ENCODE measurements around the gene ARF1.

The ARF1 gene

DNA sequence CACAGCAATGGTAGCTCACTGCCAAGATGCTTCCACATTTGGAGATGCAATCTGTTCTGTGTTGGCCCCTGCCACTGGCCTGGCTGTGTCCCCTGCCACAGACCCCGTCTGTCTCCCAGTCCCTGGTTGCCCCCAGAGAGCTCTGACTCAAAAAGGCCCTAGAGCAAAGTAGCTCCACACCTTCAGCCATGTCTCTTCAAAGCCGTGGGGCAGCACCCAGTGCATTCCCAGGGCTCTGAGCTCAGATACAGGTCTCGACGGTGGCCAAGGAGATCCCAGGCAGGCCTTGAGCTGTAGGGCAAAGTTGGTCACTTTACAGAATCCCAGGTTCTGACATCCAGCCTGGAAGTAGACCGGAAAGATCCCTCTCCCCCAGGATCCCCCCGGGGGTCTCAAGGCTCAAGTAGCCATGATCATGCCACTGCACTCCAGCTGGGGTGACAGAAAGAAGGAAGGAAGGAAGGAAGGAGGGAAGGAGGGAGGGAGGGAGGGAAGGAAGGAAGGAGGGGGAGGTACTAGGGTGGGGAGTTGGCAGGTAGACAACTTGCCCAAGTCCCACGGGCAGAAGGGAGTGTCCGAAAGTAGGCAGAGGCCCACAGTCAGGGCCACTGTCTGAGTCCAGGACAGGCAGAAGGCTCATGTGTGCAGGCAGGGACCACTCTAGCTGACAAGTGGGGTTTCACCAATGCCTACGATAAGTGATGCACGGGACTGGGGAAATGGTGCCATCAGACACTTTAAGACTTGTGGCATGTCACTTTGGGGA lies 4.8 kb upstream of the ARF1 start:
- no peak for TF ChIP-seq Cebpa-rat (IDR thresholded peaks at IDR 0.05)
- Histone ChIP-seq H3K27ac (0 out of 2 replicates have a peak overlapping the region, but pooled peaks have one; percentile 49), H3K36me3 (no peaks in the 10 kb centered on the region), H3K4me2 (peak overlapping the region; percentile 43), H3K27me3 (no peaks in the 10 kb centered on the region), H3K4me1 (peaks cover 45% of the 10 kb centered on the region), H3K9ac (no peak overlapping the region), H3K4me3 (no peak overlapping the region), H3K9me3 (no peaks in the 10 kb centered on the region), H4K20me1 (peaks cover 70% of the 10 kb centered on the region)

DNA sequence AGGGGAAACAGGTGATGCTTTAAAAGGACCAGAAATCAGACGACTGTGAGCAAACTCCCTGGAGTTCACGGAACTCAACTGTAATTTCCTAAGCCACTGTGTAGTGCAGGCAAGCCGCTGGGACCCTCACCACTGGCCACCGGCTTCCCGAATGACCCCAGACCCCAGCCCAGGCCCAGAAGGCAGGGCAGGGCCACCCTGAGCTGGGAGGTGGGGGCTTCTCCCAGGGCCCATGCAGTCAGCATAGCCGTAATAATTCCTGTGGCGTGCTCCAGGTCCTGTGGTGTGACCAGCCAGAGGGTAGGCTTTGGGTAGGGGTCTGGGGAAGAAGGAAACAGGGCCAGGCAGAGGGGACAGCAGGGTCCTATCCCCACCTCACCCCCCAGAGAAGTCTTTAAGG lies 3.5 kb upstream of the ARF1 start:
- H3K4me2 ChIP-seq, result peak overlapping the region; percentile 15; the same call in 1 of the 2 replicates
- no peak for TF ChIP-seq Cebpa-rat (IDR thresholded peaks at IDR 0.05)
- no peaks in the 10 kb centered on the region for H3K36me3 ChIP-seq

DNA sequence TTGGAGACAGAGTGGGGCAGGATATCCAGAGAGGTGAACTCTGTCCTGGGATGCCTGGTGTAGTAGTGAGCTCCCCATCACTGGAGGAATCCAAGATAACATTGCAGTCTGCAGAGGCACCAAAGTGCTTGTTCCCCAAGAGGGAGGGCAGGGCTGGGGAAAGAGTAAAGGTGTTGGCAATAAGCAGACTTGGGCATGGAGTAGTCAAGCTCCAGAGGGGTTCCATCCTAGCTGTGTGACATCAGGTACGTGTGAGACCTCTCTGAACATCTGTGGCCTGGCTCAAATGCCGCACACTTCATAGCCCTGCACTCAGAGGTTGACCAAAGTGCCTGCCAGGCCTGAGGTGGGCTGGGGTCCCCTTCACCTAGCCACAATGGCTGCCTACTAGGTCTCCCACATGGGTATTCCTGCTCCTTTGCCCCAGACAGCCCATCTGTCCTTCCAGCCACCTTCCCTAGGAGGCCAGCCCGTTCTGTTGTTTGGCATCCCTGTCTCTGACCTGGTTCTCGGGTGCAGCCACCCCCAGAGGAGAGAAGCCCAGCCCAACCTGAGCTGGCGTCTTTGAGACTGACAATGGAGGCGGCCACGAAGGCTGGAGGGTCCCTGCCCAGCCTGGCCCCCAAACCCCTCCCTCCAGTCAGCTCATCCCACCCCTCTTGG lies 2.8 kb upstream of the ARF1 start:
- H3K9ac ChIP-seq, result no peak overlapping the region
- no peak for TF ChIP-seq Cebpa-rat (IDR thresholded peaks at IDR 0.05)
- H3K4me3 ChIP-seq, result no peak overlapping the region
- H3K27ac ChIP-seq, result no peak overlapping the region
- no peaks in the 10 kb centered on the region for H3K9me3 ChIP-seq
- H4K20me1 ChIP-seq, result peaks cover 70% of the 10 kb centered on the region
- H3K4me1 ChIP-seq, result peaks cover 57% of the 10 kb centered on the region
- H3K36me3 ChIP-seq, result peaks cover 5% of the 10 kb centered on the region; the same call in 1 of the 2 replicates
- H3K4me2 ChIP-seq, result no peak overlapping the region
- no peaks in the 10 kb centered on the region for H3K27me3 ChIP-seq

More for the DNA sequence above, 3.5 kb upstream of the ARF1 start:
- H3K9ac ChIP-seq, result no peak overlapping the region; the same call in 1 of the 2 replicates
- H3K4me1 ChIP-seq, result peaks cover 50% of the 10 kb centered on the region
- no peak overlapping the region for H3K27ac ChIP-seq
- no peaks in the 10 kb centered on the region for H3K27me3 ChIP-seq
- no peaks in the 10 kb centered on the region for H3K9me3 ChIP-seq
- no peak overlapping the region for H3K4me3 ChIP-seq
- peaks cover 70% of the 10 kb centered on the region for H4K20me1 ChIP-seq

DNA sequence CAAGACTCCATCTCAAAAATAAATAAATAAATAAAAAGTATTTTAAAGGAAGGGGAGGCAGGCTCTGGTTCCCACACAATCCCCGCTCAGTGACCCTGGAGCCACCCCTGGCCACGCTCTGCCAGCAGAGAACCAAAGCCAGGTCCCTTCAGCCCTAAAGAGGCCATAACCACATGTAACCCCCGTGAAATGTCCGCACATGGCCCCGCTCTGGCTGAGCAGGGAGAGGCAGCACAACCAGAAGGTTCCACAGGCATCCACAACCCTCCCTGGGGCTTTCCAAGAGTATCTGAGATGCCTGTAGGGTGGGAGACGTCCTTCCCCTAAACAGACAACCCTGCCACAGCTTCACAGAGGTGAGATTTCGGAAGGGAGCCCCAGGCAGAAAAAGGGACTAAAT lies 1.4 kb upstream of the ARF1 start:
- peaks cover 70% of the 10 kb centered on the region for H4K20me1 ChIP-seq
- H3K4me2 ChIP-seq, result peak overlapping the region; percentile 97
- peak overlapping the region; percentile 100 for H3K4me3 ChIP-seq
- no peaks in the 10 kb centered on the region for H3K9me3 ChIP-seq
- TF ChIP-seq Cebpa-rat (IDR thresholded peaks at IDR 0.05), result no peak
- peaks cover 19% of the 10 kb centered on the region for H3K36me3 ChIP-seq
- peaks cover 71% of the 10 kb centered on the region for H3K4me1 ChIP-seq
- no peaks in the 10 kb centered on the region for H3K27me3 ChIP-seq
- peak overlapping the region; percentile 100 for H3K27ac ChIP-seq
- H3K9ac ChIP-seq, result peak overlapping the region; percentile 100

DNA sequence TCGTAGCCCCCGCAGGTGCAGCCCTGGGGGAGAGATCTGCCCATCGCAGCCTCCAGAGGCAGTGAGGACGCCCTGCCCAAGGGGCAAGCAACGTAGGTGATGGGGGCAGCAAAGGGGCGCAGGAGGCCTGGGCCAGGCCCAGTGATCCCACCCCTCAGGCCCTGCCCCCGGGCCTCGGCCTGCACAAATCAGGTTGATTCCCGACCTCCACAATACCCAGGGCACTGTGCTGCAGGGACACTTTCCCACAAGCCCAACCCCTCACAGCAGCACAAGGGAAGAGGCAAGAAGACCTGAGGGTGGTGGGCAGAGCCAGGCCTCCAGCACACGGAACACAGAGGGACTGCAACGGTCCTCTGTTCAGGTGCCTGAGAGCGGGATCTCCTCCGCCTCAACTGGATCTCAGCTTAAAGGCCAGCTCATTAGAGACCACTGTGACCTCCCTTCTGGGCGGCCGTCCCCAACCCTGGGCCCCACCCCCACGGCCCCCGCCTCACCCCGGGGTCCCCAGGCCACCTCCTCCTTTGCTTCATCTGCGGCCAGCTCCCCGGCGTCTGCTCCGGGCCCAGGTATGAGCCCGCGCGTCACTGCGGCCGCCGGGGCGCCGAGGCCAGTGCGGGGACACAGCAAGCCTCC lies 812 bp upstream of the ARF1 start:
- Histone ChIP-seq H3K4me1 (peaks cover 77% of the 10 kb centered on the region), H3K9ac (peak overlapping the region; percentile 100), H3K9me3 (no peaks in the 10 kb centered on the region), H3K36me3 (peaks cover 24% of the 10 kb centered on the region), H4K20me1 (peaks cover 71% of the 10 kb centered on the region), H3K27ac (peak overlapping the region; percentile 100), H3K27me3 (no peaks in the 10 kb centered on the region), H3K4me3 (peak overlapping the region; percentile 100), H3K4me2 (peak overlapping the region; percentile 97)
- no peak for TF ChIP-seq Cebpa-rat (IDR thresholded peaks at IDR 0.05)

DNA sequence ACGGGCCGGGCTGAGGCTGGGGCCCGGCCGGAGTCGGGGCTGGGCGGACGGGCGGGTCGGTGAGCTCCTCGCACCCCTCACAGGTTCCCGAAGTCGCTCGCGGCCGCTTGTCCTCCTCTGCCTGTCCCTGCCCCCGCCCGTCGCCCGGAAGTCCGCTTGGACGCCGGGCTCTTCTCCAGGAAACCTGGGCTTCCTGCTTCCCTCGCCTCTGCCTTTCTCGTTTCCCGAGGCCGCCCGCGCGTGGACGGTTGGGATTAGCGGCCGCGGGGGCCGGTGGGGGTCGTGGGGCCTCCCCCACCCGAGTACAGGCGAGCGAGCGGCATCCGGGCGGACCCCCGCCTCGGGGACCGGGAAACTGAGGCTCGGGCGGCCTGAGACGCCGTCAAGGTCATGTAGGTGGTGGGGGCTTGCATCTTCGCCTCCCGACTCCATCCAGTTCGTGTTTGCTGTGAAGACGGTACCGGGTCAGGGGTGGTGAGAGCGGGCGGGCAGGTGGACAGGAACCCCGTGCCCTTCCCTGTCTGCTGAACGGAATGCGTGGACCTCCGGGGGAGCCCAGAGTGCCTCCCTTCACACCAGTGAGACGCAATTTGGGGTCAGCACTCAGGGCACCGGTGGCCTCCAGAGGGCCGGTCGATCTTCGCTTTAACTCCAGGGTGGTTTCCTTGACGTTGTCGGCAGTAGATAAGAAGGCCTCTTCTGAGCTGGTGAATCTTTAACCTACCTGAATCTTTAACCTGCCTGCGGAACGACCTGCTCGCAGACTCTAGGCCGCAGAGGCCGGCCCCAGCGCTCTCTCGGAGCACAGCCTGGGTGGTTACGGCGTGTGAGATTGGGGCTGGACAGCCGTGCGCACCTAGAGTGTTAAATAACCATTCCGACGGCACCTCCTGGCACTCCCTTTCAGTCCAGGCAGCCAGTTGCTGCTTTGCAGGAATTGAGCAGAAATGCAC lies 686 bp downstream of the ARF1 start:
- peak overlapping the region; percentile 99 for H3K4me2 ChIP-seq
- H3K27me3 ChIP-seq, result no peaks in the 10 kb centered on the region
- peak overlapping the region; percentile 100 for H3K27ac ChIP-seq
- H3K9me3 ChIP-seq, result no peaks in the 10 kb centered on the region
- peak overlapping the region; percentile 100 for H3K4me3 ChIP-seq
- peaks cover 81% of the 10 kb centered on the region for H3K4me1 ChIP-seq
- H3K36me3 ChIP-seq, result peaks cover 36% of the 10 kb centered on the region
- H3K9ac ChIP-seq, result peak overlapping the region; percentile 100
- H4K20me1 ChIP-seq, result peaks cover 75% of the 10 kb centered on the region
- TF ChIP-seq Cebpa-rat (IDR thresholded peaks at IDR 0.05), result no peak

DNA sequence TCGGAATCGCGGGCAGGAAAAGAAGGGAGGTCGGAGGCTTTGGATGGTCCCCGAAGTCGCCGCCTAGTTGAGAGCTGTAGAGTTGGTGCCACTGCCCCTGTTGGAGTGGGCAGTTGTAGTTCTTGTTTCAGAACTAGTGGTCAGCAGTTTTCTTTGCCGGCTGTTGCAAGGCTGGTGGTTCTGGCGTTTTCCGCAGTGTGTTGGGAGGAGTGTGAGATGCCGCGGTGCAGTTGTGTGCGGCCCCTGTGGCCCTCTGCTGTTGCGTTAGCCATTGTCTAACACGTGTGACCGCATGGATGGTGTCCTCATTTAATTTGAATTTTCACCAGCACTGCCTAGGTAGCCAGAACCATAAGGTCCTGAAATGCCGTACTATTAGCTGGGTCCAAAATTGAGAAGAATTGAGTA lies 1.4 kb downstream of the ARF1 start:
- H4K20me1 ChIP-seq, result peaks cover 75% of the 10 kb centered on the region
- peaks cover 43% of the 10 kb centered on the region for H3K36me3 ChIP-seq

DNA sequence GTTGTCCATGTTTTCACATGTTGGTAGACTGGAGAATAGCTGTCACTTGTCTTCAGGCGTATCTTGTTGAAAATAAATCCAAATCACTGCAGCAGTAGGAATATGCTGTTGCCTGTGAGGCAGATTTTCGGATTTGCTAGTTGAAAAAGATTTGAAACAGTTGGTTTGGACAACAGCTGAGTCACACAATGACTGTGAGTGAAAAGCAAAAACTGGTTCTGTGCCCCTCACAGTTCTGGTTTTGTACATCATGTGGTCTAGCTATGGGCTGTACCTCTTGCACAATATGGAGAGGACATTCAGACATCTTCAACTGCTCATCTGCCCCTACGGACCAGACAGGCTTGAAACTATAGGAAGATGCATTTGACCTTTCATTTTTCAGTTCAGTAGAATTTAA lies 1.8 kb downstream of the ARF1 start:
- peaks cover 81% of the 10 kb centered on the region for H3K4me1 ChIP-seq
- TF ChIP-seq Cebpa-rat (IDR thresholded peaks at IDR 0.05), result no peak
- H3K27me3 ChIP-seq, result no peaks in the 10 kb centered on the region
- peaks cover 75% of the 10 kb centered on the region for H4K20me1 ChIP-seq
- H3K4me2 ChIP-seq, result peak overlapping the region; percentile 99
- H3K9ac ChIP-seq, result peak overlapping the region; percentile 100
- no peaks in the 10 kb centered on the region for H3K9me3 ChIP-seq
- H3K4me3 ChIP-seq, result peak overlapping the region; percentile 100
- H3K36me3 ChIP-seq, result peaks cover 48% of the 10 kb centered on the region
- H3K27ac ChIP-seq, result peak overlapping the region; percentile 100; the same call in 1 of the 2 replicates

More for the DNA sequence above, 1.4 kb downstream of the ARF1 start:
- H3K4me1 ChIP-seq, result peaks cover 81% of the 10 kb centered on the region
- H3K4me3 ChIP-seq, result peak overlapping the region; percentile 100
- H3K9ac ChIP-seq, result peak overlapping the region; percentile 100
- H3K4me2 ChIP-seq, result peak overlapping the region; percentile 99
- H3K27ac ChIP-seq, result peak overlapping the region; percentile 100
- no peaks in the 10 kb centered on the region for H3K27me3 ChIP-seq
- no peaks in the 10 kb centered on the region for H3K9me3 ChIP-seq
- no peak for TF ChIP-seq Cebpa-rat (IDR thresholded peaks at IDR 0.05)

DNA sequence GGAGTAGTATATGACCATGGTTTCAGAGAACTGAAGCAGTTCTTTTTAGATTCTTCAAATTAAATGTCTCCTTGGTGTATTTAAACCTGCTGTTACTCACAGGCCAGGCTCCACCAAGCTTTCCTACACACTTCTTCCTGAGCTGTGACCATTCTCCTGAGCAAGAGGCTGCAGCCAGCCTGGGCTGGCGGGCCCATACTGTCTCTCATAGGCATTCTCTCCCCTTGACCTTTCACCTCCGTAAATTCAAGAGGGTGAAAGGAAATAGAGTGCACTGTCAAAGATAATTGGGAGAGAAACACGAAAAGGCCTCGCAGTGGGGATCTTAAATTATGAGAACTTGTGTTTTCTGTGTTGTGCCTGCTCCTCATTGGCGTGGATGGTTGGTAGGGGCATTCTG lies 2.3 kb downstream of the ARF1 start:
- Histone ChIP-seq H3K4me2 (peak overlapping the region; percentile 99), H3K9me3 (0 out of 2 replicates have a peak, but pooled peaks cover 3% of the 10 kb centered on the region), H4K20me1 (peaks cover 75% of the 10 kb centered on the region), H3K4me1 (peaks cover 81% of the 10 kb centered on the region), H3K27ac (no peak overlapping the region), H3K27me3 (no peaks in the 10 kb centered on the region), H3K4me3 (peak overlapping the region; percentile 100; the same call in 1 of the 2 replicates), H3K9ac (peak overlapping the region; percentile 100; the same call in 1 of the 2 replicates), H3K36me3 (peaks cover 52% of the 10 kb centered on the region)
- TF ChIP-seq Cebpa-rat (IDR thresholded peaks at IDR 0.05), result no peak

Data from BLaER1 (cell line).